GM21390 (cell line): ENCODE results near the gene COL27A1.

ENCODE experiments used
- ATAC-seq: cut with Tn5 transposase; IDR thresholded peaks from one replicate; pipeline ENCODE4 v1.9.1; 2021; ENCODE audit not compliant: unreplicated experiment

Gene COL27A1

DNA sequence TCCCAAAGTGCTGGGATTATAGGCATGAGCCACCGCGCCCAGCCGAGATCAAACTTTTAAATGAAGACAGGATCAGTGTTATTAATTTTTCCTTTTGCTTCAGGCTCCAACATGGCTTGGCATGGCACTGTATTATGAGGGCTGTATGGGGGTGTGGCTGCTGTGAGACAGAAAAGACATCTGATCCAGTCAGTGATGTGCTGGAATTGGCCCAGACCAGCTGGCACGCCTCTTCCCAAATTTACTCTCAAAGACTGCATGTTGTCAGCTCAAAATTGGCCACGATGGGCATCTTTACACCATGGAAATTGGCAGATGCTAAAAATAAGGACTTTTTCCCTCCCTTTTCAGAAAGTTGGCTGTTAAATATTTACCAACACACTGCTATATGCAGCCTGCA is 12.1 kb upstream of the COL27A1 start:
- no peak for ATAC-seq

DNA sequence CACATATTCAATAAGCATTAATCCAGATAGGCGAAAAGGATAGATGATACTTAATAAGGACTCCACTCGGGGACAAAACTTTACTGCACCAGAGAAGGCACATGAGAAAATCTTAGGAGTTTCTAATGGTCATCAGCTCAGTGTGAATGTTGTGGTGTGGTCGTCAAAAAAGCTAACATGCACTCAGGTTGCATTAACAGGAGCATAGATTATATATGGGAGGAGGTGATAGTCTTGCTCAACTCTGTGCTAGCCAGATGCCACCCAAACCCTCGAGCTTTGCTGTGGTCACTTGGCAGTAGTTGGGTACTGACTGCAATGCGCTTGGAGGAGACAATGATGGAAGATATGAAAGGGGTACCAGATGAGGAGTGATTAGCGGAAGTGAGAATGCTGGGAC is 8.6 kb upstream of the COL27A1 start:
- no peak for ATAC-seq

DNA sequence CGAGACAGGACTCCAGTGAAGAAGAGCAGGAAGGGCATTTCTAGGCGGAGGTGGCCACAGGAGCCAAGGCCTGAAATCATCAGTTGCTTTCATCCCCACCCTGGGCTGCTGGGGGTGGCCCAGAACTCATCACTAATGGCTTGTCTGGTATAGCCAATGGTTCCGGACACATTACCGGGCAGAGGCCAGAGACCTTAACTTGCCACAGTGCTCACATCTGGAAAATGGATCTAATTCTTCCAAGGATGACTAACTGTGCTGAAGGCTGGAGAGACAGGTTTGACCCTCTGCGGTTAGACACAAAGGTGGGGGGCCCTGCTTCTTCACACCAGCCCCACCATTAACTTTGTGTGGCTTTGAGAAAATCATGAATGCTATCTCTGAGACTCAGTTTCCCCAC is 6.2 kb upstream of the COL27A1 start:
- no peak for ATAC-seq

DNA sequence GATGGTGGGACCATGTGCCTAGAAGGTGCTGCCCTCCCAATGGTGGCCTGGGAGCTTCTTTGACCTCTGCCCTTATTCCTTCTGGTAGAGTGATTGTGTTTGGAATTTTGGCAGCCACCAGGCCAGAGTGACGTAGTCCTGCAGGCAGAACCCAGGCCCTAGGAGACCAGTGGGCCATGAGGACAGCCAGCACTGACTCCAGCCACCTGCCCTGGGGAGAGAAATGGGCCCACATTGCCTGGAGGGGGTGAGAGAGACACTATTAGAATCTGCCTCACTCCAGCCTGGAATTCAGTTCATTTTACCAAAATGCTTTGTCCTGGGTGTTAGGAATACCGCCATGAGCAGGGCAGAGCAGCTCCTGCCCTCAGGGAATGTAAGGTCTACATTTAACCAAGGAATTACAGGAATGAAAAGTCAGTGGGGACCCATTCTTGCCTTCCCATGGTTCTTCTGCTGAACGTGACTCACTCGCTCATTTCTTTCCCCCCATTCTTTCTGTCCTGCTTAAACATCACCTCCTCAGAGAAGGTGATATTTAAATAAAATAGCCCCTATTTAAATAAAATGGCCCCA is 5.5 kb upstream of the COL27A1 start:
- ATAC-seq, result no peak

DNA sequence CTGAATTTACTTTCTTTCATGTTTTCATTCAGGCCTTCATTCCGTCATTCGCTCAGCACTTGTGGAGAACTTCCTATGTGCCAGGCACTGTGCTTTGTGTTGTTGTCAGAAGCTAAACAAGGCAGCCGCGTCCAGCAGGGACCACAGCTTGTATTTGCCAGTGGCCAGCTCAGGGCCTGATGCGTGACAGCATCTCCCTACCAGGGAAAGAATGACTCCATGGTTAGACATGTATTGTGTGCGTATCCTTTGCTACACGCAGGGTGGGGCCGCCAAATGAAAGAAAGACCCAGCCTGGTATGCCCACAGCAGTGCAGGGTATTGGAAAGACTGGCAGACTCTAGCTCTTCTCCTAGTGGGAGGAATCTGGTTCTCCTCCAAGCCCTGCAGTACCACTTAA is 4.7 kb upstream of the COL27A1 start:
- ATAC-seq, result no peak

DNA sequence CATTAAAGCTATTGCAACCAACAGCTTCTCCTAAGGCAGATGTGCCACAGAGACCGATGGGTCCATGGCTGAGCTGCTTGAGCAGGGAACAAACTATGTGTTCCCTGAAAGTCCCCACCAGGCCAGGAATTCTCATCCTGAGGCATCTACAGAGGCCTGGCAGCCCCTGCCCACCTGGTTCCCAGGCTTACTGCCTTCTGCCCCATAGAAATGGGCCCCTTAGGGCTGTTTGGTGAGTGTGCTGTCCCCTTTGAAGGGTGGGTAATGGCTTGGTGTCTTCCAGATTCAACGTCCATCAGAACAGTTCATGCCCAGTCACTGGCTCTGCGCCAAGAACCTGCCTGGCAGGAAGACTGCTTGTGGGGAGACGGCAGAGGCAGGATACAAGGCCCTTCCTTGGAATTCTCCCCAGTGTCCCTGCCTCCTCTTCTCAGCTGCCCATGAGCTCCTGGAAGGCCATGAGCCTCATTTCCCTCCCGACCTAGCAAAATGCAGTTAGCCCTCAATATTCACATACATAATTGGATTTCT is 3.8 kb upstream of the COL27A1 start:
- no peak for ATAC-seq

DNA sequence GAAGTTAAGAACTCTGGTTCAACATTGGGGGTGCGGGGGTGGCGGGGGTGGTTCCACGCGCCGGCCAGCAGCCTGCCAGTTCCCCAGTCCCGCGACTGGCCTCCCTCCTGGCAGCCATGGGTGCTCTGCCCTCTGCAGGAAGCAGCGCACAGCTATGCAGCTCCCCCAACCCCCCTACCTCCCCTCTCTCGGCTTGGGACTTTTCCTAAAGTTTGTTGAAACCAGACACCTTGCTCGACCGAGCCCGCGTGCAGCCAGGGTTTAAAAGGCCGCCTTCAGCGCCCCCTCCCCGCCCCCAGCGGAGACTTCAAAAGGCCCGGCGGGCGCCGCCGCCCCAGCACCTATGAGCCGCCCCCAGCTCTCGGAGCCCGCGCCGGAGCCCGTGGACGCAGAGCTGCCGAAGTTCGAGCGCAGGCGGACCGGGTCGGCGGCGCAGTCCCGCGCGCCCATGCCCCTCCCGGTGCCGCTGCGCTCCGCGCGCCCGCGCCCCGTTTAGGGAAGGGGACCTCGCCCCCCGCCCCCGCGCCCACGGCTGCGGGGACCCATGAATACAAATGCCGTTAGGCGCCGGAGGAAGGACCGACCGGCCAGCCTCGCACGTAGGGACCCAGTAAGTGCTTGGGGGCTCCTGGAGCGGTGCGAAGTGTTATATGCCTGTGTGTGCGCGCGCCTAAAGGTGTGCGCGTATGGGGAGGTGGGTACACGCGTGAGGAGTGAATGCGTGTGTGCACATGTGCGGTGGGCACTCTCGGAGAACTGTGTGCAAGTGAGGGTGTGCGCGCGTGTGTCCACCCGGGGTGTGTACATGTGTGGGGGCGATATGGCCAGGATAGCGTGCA is 1.4 kb upstream of the COL27A1 start:
- no peak for ATAC-seq

DNA sequence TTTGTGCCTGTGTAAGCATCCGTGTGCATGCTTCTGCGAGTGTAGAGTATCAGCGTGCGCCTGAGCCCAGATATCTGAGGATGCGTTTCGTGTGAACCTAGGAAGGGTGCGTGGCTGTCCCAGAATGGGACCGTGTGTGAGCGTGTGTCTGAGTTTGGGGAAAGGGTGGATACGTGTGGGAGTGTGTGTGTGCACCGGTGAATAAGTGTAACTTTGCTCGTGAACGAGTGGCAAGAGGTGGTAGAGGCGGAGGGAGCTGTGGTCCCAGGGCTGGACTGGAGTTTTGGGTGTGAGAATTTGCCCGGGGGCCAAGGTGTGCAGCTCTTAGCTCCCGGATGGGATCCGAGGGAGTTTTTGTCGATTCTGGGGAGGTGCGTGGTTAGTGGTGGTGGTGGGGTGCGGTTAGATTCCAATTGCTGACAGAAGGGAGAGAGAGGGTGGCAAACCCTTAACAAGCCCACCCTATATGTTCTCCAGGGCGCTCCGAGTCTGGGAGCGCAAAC is 686 bp upstream of the COL27A1 start:
- ATAC-seq, result no peak

DNA sequence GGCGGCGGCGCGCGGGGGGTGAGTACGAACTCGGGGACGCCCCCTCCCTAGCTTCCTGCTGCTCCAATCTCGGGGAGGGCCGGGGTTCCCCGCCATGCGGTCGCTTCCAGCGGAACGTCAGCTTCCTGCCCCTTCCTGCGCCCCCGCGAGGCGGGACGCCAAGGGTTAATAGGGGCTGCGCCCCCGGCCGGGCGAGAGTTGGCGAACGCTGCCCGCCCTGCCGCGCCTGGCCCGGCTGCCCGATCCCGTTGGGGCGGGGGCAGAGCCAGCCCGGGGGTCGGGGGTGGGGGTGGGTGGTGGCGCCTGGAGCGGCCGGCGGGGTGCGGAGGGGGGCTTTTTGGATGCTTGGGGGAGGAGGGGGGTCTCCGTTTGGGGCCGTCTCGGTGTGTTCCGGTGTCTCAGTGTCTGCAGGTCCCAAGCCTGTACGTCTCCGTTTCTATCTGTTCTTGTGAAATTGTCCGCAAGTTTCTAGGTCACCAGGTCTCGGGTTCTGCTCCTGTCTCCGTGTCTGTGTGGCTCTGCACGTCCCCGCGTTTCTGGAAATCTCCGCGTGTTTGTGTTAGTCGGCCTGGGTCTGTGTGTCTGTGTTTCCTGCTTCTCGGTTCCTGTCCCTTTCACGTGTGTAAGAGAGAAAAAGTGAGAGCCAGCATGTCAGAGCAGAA is 789 bp downstream of the COL27A1 start:
- ATAC-seq, result no peak

DNA sequence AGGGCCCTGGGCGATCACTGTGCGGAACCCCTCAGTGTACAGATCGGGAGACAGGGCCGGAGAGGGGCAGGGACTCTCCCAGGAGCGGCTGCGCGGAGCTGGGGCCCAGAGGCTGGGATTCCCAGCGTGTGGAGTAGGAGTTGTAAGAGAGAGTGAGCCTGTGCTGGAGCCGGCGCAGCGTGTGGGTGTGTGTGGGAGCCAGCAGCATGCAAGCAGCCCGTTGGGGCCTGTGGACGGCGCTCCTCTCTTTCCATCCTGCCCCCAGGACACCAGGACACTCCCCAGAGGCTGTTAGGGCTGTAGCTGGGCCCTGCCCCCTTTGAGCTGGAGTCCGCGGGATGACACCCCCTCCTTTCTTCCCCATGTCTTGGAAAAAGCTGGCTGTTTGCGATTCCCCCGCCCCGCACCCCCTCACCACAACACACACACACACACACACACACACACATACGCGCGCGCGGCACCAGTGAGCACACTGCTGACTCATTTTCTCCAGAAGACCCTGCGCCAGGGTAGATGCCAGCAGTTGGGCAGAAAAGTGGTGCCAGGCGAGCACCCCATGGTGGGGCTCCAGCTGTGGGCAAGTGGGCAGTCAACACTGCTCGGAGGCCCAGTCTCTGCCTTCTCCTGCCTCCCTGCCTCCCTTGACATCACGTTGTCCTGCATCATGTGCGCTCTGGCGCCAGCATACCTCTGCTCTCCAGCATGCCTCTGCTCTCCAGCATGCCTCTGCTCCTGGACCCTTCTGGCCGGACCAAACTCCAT is 1.5 kb downstream of the COL27A1 start:
- no peak for ATAC-seq

DNA sequence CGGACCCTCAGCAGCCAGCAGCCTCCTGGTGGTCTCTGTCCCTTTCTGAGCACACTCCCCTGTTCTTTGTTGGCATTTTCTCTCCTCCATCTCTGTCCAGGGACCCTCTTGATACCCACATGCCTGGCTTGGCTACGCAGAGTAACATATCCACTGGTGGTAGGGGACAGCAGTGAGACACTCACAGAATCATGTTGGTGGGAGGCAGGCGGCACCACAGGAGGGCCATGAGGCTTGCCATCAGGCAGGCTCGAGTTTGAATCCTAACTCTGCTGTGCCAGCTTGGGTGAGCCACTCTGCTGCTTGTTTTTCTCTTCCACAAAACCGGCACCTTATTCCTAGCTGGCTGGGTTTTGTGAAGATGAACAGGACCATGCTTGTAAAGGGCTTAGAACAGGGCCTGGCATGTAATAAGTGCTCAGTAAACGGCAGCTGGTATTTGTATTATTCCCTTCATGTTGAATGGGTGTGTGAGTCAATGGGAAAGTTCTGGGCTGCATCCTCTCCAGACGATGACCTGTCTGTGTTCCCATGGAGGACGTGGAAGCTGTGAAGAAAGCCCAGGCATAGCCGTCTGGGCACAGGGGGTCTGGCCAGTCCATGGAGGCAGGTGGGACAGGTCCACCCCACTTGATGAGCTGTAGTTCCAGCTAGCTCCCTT is 2.3 kb downstream of the COL27A1 start:
- no peak for ATAC-seq

DNA sequence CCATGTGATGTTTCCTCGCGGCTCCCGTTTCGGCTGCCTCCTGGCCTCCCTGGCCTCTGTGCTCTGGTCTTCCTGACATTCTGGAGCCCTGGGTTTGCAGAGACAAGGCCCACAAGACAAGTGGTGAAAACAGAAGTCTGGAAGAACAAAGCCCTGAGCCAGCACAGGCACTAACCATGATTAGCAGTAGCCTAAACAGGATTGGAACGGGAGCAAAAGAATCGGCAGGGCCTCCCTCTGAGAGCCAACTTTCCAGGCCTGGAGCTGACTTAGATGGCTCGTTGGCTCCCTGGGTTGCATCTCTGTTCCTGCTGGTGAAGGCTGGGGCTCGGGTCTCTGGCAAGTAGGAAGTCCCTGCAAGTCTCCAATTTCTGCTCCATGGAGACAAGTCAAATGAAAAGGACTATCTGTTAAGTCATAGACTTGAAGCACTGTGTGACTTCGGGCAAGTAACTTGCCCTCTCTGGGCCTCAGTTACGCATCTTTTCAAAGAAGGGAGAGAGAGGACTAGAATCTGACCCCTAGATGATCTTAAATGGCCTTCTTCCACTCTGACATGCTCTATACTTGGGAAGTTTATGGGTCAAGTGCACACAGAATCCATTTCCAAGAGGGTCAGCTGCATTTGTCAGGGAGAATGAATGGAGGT is 3.3 kb downstream of the COL27A1 start:
- ATAC-seq, result no peak

DNA sequence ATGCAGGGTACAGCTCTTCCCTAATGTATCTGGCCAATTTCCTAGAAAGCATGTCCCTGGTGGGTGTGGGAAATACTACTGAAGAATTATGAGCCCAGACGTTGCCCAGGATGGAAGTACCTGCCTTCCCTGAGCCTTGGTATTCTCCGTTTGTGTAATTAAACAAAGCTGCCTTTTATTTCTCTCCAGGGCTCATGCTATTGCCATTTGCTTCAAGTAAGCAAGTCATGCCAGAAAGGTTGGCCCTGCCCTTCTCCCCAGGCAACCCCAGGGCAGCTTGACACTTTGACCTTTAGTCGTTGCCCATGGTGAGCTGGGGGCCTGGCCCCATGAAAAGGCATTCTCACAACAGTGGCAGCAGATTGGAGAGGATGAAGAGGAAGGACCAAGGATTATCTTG is 4.4 kb downstream of the COL27A1 start:
- ATAC-seq, result no peak

DNA sequence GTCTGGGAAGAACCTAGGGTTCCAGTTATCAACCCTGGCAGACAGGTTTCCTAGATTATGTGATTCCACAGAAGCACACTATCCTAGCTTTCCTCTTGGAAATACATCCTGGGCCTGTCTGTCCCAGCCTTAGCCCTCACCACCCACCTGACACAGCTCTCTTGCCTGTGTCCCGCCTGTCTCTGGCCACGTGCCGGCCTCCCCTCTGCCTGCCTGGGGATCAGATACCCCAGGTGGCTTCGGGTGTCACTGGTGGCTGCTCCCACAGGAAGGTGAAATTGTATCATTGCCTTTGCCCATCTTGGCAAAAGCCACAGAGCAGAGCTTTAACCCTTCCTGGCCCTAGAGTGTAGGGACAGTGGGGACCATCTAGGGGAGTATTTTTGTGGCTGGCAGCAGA is 6.2 kb downstream of the COL27A1 start:
- no peak for ATAC-seq

DNA sequence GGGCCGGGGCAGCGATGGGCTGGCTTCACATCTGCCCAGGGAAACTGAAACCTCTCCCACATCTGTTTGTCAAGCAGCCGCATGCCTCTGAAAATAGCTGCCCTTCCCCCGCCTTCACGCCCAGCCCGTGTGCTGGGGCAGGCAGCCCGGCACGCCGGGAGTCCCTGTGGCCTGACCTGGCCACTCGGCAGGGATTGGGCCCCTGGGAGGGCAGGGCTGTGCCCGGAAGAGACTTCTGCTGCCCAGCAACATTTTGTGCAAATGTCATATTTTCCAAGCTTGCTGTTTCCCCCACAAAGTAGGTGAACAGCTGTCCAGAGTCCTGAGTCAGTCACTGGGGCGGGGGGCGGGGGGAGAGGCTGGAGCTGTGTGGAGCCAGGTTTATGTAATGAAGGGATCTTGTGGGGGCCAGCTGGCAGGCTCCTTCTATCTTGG is 8.2 kb downstream of the COL27A1 start:
- no peak for ATAC-seq

DNA sequence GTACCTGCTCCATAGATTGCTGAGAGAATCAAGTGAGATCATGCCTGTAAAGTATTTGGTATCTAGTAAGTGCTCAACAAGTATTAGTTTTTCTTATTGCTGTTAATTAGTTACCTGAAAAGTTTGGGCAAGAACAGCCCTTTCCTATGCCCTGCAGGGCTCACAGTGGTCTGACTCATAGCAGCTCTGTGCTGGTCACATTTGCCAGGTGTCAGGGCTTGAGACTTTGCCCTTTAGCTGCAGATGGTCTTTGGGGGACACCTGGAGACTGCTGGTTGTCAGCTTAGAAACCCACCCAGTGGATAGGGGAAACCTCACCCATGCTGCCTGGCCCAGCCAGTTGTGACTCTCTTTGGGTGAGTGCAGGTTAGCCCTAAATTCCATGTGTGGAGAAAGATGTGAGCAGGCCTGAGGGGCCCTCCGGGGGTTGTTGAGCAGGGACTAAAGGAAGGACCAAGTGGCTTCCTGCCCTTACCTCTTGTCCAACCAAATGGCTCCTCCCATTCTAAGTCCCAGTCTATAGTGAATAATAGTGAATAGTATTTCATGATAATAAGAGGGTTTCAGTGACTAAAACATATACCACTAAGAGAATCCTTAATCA is 9.0 kb downstream of the COL27A1 start:
- no peak for ATAC-seq

DNA sequence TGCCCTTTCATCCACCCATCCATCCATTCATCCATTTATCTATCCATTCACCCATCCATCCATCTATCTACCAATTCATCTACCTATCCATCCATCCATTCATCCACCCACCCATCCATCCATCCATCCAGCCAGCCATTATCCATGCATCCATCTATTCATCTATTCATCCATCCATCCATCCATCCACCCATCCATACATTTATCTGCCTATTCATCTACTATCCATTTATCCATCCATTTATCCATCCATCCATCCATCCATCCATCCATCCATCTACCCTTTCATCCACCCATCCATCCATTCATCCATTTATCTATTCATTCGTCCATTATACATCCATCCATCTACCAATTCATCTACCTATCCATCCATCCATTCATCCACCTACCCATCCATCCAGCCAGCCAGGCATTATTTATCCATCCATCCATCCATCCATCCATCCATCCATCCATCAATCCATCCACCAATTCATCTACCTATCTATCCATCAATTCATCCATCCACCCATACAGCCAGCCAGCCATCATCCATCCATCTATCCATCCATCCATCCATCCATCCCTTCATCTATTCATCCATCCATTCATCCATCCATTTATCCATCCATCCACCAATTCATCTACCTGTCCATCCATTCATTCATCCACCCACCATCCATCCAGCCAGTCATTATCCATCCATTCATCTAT is 10.2 kb downstream of the COL27A1 start:
- ATAC-seq, result no peak

DNA sequence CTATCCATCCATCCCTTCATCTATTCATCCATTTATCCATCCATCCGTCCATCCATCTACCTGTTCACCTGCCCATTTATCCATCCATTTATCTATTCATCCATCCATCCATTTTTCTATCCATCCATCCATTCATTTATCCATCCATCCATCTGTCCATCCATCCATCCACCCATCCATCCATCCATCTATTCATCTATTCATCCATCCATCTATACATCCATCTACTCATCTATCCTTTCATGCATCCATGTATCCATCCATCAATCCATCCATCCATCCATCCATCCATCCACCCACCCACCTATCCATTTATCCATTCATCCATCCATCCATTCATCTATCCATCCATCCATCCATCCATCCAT is 10.8 kb downstream of the COL27A1 start:
- ATAC-seq, result no peak
